Fibroblast of peridontal ligament (primary cell): Measurements from ENCODE around the gene ARID1A.
"Not testable (repeated sequence)": the region's sequence is repeated elsewhere in the genome, so short reads cannot be mapped to it uniquely, and the experiment has no call there.

Source experiments
- DNase-seq: peaks from one replicate; pipeline ENCODE4 v3.0.0-alpha.2; 2010; ENCODE audit errors: extremely low read depth

ARID1A gene

GRCh38 chr1:26787706-26788514 lies 92.1 kb downstream of the ARID1A start, which contains the start of gene PIGV:
PIGV (plus strand) TSS chr1:26787950; CDS start chr1:26790816, 2,866 bp downstream.
- DNase-seq = peak; percentile 77

DNA sequence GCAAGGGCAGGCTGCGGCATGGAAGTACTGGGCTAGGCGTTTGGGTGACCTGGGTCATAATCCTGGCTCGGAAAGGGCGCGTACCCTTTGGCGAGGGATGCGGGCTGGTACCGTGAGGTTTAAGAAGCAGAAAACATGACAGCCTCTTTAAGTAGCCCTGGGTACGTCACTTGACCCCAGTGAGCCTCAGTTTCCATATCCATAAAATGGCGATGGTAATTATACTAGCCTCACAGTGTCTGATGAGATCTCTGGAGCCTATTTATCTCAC lies 92.6 kb downstream of the ARID1A start:
- DNase-seq = no peak

- DNase-seq = peak; percentile 86
These were observed 93.2 kb downstream of the ARID1A start for GRCh38 chr1:26788836-26789611.

DNA sequence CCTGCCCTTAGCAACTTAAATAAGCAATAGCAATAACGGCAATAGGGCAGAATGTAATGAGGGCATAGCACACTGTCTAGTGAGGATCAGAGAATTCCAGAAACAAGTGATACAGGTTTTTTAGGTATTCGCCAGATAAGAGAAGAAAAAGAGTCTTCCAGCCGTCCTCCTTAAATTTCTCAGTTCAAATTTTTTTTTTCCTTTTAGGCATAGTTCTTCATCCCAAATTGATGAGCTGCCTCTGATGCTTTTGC lies 93.7 kb downstream of the ARID1A start:
- DNase-seq = no peak

GRCh38 chr1:26789931-26790330 lies 94.1 kb downstream of the ARID1A start:
- DNase-seq = peak; percentile 21

GRCh38 chr1:26790551-26790953 lies 94.7 kb downstream of the ARID1A start:
- no peak for DNase-seq

DNA sequence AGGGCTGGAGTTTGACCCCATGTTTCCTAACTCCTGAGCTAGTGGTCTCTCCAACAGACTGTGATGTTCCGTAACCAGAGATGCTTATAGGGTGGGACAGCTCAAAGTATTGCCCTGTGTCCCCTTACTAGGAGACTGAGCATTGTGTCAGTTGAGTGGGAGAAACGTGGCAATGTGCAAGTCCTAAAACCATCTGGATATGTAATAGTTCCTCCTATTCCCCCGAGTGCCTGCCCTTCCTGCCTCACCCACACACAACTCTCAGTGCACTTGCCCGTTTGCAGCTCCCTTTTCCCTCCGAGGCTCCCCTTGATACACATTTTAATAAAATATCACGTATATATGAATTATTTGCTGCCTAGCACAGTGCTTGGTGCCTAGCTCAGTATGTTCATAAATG lies 95.3 kb downstream of the ARID1A start:
- DNase-seq = no peak

DNA sequence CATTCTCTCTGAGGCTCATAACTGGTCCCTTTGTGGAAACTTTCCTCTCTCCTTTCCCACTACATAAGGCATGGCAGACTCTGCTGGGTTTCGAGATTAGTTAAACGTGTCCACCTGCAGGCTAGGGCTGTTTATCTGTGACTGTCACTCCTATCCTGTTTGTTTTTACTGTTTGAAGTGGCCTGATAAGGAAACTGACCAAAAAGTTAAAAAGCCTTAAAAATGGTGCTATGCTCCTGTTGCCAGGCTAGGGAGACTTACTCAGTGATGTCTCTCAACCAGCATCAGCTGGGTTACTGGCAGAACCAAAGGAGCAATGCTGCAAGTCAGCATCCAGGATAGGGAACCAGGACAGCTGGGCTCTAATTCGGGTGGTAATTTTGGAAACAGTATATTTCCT lies 95.8 kb downstream of the ARID1A start:
- no peak for DNase-seq

- DNase-seq = no peak
These were observed 97.1 kb downstream of the ARID1A start for GRCh38 chr1:26792924-26793323.

- DNase-seq = no peak
These were observed 98.6 kb downstream of the ARID1A start for GRCh38 chr1:26794391-26794790.

DNA sequence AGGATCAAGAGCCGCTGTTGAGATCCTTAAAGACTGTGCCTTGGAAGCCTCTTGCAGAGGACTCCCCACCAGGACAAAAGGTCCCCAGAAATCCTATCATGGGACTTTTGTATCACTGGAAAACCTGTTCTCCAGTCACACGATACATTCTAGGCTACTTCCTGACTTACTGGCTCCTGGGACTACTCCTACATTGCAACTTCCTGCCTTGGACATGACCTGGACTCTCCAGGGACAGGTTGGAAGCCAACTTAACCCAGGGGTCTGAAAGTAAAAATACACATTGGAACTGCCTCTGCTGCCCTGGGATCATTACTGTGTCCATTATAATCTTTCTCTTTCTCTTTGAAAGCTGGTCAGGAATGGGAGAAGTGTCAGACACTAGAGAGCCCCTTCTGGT lies 101.8 kb downstream of the ARID1A start:
- DNase-seq = no peak

- DNase-seq = peak; percentile 98
These were observed 103.8 kb downstream of the ARID1A start for GRCh38 chr1:26799479-26800142.

DNA sequence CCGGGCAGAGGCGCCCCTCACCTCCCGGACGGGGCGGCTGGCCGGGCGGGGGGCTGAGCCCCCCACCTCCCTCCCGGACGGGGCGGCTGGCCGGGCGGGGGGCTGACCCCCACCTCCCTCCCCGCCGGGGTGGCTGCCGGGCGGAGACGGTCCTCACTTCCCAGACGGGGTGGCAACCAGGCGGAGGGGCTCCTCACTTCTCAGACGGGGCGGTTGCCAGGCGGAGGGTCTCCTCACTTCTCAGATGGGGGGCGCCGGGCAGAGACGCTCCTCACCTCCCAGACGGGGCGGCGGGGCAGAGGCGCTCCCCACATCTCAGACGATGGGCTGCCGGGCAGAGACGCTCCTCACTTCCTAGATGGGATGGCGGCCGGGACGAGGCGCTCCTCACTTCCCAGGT lies 108.1 kb downstream of the ARID1A start:
- DNase-seq = not testable (repeated sequence)

DNA sequence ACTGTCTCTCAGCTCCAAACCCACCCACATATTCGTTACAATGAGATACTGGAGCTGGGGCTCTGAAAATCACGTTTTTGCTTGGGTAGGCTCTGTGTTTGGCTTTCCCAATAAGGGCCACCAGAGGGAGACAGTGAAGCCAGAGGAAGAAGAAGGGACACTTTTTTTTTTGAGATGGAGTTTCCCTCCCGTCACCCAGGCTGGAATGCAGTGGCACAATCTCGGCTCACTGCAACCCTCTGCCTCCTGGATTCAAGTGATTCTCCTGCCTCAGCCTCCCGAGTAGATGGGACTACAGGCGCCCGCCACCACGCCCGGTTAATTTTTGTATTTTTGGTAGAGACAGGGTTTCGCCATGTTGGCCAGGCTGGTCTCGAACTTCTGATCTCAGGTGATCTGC lies 114.3 kb downstream of the ARID1A start:
- DNase-seq = peak; percentile 60

DNA sequence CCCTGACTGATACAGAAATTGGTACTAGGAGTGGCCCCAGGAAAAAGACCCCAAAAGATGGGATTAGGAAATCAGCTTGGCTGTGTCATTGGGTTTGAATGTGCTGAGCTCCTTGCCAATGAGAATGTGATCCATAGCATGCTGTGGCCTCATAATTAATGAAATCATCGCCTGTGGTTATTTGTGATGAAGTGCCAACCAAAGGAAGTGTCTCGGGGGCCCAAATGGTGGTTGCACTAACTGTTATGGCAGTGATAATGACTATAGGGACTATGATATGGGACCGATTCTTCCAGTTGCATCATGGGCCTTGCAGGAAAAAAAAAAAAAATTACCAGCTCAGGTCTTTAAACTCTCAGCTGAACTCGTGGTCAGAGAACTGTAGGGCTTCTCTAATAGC lies 115.2 kb downstream of the ARID1A start:
- DNase-seq = no peak

DNA sequence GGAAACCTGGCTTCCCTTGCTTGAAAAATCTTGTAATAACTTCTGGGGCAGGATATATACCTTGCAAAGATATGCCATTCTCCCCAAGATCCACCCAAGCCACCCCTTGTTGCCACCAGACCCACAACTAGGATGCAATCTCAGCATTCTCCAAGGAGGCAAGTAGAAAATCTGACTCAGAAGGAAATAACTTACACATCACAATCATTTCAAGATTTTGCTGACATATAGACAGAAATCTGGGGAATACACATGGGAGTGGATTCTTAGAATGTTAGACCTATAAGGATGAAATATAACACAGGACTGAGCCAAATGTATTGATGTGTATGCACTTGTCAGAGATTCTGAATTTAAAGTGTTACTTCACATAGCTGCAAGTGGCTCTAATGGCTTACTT lies 115.9 kb downstream of the ARID1A start:
- DNase-seq = peak; percentile 23

- no peak for DNase-seq
These were observed 118.6 kb downstream of the ARID1A start for GRCh38 chr1:26814377-26814776.

GRCh38 chr1:26814893-26815292 lies 119.1 kb downstream of the ARID1A start:
- no peak for DNase-seq

DNA sequence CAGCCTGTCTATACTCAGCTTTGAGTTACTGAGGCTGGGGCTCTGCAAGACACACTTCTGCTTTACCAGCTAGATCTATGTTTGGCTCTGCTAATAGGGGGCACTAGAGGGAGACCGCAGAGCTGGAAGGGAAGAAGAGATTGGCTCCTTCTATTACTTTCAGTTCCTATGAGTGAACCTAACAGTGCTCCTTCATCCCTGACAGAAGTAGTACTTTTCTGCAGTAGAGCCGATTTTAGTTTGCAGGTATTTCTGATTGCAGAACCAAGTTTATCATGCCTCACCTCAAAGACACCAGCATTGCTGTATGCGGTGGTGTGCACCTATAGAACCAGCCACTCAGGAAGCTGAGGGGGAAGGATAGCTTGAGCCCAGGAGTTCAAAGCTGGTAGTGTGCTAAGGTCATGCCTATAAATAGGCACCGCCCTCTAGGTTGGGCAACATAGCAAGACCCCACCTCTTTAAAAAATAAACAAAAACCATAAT lies 125.0 kb downstream of the ARID1A start:
- DNase-seq = no peak

- DNase-seq = no peak
These were observed 127.1 kb downstream of the ARID1A start for GRCh38 chr1:26822737-26823395.

GRCh38 chr1:26824731-26825130 lies 128.9 kb downstream of the ARID1A start:
- DNase-seq = no peak
